Ureter (tissue), 1 donor: ENCODE results near the gene ERAP2. TPM values are rescaled to one million over a fixed set of nuclear protein-coding genes. Genes with fewer than 3 reads are reported as not detected.
"Not testable (repeated sequence)": the region's sequence is repeated elsewhere in the genome, so short reads cannot be mapped to it uniquely, and the experiment has no call there.

ENCODE experiments used
- DNase-seq: peaks from one replicate; pipeline ENCODE4 v3.0.0-alpha.2; 2020; ENCODE audit warnings: low spot score
- total RNA-seq: library from RNA; stranded (reverse); gene quantifications from one replicate; pipeline ENCODE4 v1.2.4, GENCODE V29; 2023
- donor health status: DM: yes; HTN: yes; CAD: no.

ERAP2 gene
- total RNA-seq, 1 donor from 2014 or later, result 9.2 TPM

DNA sequence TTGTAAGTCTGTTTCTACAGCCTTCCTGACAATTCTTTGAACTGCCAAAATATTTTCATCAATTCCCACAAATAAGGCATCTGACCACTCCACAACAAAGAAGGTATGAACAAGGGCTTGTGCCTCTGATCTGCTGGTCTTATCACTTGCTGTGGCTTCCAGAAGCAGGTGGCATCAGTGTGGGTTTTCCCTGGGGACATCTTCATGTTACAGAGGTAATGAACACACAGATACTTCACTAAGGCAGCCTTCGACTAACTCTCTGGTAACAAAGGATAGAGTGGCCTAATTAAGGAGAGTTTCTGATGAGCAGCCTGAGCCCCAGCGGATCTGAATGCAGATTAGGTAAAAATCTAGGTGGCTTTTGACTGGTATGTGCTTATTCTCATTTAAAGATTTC lies 15.2 kb upstream of the ERAP2 start:
- no peak for DNase-seq

DNA sequence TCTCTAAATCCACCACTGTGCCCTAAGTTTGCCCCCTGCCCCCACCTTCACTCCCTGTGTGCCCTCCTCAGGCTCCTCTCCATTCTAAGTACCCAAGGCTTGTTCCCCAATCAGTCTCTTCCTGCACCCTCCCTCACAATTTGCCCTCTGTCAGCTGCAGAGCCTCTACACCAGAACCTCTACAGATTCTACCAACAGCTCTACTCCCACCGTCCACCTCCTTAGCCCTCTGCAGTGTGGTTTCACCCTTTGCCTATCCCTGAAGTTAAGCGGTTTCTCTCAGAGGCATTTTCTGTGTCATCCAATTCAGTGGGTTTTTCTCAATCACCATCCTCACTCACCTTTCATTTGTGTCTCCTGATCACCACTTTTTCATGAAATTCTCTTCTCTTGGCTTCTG lies 13.2 kb upstream of the ERAP2 start:
- DNase-seq, result no peak

GRCh38 chr5:96863949-96864584 lies 12.2 kb upstream of the ERAP2 start:
- DNase-seq, result no peak

GRCh38 chr5:96864922-96865530 lies 11.3 kb upstream of the ERAP2 start:
- DNase-seq, result no peak

DNA sequence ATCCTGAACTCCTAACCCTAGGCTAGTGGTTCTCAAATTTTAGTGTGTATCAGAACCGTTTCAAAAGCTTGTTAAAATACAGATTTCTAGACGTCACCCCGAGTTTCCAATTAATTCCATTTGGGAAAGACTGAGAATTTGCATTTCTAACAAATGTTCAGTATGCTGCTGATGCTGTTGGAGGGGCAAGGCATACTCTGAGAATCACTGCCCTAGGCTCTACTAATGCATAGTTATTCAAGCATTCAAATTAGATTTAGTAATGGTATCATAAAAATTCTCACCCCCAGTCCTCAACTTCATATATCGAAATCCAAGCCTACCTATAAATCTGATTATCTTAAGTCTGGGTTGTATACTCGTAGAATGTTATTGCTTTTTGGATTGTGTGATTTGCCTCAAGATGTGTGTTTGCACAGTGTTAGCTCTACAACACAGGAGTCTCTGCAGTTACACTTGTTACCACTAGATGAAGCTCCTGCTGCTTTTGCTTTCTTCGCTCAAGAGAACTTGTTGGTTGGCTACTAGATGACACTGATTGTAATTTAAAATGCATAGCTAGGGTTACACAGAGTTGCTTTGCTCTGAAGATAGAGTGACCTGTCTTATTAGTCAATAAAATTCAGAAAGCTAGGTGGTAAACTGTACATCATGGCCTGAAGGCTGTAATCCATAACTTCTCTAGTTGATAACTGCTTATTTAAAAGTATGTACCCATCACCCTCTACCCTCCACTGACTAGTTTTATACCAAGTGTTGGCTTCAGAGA lies 7.5 kb upstream of the ERAP2 start:
- DNase-seq, result no peak

DNA sequence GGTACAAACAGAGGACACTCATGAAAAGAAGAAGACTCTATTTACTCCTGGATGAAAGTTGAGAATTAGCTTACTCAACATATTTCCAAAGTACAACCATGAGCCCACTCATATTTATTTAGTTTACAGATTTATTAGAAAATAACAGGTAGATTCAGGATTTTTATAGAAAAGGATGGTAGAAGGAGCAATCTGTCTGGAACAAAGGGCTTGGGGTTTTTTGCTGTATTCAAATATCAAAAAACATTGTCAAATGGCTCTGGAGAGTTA lies 7.0 kb upstream of the ERAP2 start:
- DNase-seq, result no peak

DNA sequence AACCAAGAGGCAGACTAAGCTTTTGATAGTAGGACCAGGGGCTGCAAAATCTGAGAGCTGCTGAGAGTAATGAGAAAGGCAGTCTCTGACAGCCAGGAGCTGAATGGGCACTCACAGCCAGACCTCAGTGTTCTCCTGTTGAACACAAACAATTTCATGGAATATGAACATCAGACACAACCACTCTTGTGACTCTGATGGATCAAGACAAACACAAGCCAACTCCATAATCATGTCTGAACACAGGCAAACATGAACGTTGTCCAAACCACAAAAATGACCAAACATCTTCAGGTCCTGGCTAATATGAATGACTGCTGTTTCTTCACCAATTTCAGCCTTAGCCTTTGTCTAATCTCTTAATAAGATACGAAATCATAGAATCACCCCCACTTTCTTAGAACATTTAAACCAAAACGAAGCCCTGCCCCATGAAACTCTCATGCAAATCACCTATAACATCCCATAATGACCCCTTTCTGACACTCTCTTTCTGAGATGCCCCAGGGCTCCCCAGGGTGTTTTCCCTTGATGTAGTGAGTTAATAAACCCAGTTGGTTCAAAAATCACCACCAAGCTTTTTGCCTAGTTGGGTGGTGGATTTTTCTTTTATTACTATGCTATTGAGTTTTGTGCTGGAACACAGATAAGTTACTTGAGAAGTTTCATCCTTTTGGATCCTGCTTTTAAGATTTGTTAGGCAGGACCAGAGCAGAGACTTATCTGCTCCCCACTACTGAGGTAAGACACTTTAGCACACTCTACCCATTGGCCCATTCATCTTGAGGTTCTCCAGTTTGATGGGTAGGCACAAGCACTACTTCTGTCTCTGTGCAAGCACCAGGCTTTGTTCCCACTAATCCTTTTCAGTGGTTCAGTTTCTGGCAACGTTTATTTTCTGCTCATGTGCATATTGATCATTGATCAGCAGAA lies 5.9 kb upstream of the ERAP2 start:
- DNase-seq, result no peak

DNA sequence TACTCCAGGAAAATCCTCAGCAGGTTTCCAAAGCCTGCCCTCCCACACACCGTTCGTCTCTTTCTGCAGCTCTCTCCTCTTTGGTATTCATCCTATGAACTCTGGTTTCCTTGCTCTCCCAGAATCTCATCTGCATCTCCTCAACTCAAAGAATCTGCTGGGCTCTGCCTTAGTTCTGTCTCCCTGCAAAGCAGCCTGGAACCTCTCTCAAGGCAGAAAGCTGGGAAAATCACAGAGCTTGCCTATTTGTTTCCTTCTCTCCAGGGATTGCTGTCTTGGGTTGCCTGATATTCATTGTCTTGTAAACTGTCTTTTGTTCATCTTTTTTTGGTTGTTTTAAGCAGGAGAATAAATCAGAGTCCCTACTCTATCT lies 5.3 kb upstream of the ERAP2 start:
- no peak for DNase-seq

- DNase-seq, result no peak
Measured at GRCh38 chr5:96871686-96872085, 4.6 kb upstream of the ERAP2 start.

DNA sequence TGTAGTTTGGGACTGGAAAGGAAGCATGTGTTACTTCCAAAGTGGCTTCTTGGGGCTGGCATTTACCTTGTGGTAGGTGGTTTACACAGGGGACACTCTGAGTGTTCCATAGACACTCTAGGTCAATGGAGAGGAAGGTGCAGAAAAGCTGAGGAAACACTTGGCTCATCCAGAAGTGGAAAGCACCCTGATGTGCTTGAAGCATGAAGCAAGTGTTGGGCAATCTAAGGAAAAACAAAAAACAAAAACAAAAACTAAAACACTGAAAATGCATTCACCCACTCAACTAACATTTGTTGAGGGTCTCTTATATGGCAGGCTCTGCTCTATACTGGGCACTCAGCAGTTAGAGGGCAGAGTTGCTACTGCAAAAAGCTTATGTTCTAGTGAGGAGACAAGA lies 2.9 kb upstream of the ERAP2 start:
- DNase-seq, result no peak

DNA sequence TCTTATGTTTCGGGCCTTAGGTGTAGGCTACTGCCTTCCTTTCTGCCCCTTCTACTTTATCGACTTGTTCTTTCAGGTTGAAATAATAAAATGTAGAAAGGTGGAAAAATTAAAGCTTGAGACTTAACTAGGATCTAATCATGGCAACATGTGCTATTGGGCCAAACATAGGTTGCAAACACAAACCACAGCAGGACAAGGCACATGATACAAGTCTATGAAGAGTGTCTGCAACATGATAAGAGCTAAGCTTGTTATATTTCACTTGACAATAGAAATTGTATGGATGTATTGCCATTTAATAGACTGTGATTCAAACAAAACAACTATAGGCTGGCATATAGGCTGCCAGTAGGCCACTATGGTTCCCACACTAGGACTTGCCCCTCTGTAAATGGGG lies 1.7 kb upstream of the ERAP2 start:
- DNase-seq, result no peak

GRCh38 chr5:96875791-96876291 lies 459 bp upstream of the ERAP2 start:
- no peak for DNase-seq

DNA sequence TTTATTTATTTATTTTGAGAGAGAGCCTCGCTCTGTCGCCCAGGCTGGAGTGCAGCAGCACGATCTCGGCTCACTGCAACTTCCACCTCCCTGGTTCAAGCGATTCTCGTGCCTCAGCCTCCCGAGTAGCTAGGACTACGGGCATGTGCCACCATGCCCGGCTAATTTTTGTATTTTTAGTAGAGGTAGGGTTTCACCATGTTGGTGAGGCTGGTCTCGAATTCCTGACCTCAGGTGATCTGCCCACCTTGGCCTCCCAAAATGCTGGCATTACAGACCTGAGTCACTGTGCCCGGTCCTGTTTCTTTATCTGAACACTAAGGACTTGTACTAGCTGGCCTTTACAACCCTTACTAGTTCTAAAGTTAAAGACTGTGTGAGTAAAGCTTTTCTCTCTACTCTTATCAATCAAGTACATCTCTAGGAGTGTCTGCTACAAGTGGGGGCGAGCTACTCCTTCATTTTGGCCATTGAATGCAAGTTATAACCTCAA lies 723 bp downstream of the ERAP2 start:
- not testable (repeated sequence) for DNase-seq

GRCh38 chr5:96879665-96880064 lies 3.4 kb downstream of the ERAP2 start:
- DNase-seq, result no peak

GRCh38 chr5:96880444-96881164 lies 4.3 kb downstream of the ERAP2 start:
- DNase-seq, result no peak

DNA sequence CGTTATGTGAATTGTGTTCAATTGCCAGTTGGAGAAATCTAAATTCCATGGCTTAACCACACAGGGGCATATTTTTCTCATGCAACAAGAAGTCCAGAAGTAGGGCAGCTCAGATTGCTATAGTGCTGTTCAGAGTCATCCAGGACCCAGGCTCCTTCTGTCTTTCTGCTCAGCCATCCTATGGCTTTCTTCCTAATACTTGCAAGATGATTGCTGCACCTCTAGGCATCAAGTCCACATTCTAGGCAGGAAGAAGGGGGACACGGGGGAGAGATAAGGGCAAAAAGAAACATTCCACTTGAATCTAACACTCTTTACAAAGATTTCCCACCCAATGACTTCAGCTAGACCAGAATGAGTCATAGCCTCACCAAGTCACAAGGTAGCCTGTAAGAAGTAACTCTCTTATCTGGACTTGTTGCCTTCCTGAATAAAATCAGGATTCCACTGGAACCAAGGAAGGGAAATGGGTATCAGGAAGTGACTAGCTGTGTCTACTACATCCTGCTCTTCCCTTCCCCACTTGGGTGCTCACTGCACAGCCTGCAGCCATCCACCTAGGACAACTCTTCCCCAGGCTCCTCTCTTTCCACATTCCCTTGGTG lies 5.3 kb downstream of the ERAP2 start:
- DNase-seq, result no peak

GRCh38 chr5:96883871-96884270 lies 7.6 kb downstream of the ERAP2 start:
- no peak for DNase-seq

DNA sequence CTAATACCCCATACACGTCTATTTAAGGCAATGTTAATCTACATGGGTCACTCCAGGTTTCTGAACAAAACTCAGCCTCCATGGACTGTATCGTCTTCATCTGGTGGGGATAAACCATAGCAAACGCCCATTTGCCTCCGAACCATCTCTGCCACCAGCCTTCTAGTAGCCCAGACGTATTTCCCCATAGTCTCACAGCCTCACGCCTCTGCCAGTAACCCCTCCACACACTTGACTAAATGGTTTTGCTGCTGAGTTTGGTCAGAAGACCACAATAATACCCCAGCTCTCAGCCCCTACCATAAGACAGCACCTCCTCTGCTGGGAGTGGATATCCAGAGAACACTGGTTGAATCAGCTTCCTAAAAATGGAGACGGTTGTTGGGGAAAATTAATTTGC lies 8.7 kb downstream of the ERAP2 start:
- no peak for DNase-seq

- DNase-seq, result no peak
Measured at GRCh38 chr5:96885518-96886338, 9.4 kb downstream of the ERAP2 start.

- DNase-seq, result no peak
Measured at GRCh38 chr5:96893342-96893741, 17.0 kb downstream of the ERAP2 start.
